GM11168 (cell line): ENCODE results near the gene ZNF385B.

Source experiments
- in situ Hi-C: fragments of 300-500 bp; cut with MboI; formaldehyde crosslinking; loops from one replicate; pipeline ENCODE4 v1.12.0; 2022; ENCODE audit warnings: low sequenced_read_pairs; ENCODE audit not compliant: unreplicated experiment

Gene ZNF385B

DNA sequence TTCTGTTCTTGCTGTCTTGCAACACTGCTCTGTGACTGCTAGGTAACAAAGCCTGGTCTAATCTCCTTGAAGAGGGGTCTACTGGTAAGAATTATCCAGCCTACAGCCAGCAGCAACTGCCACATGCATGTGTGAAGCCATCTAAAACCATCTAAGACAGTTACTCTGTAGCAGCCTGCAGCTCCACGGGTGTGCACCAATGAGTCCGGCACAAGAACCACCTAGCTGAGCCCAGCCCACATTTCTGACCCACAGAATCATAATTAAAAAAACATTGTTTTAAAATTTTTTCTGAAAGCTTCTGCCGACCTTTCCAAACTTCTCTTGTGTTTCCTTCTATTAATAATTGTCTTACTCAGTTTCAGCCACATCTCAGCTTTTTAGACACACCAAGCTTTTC is 102.8 kb downstream of the ZNF385B start:
- in situ Hi-C loops, result no loop called here

- in situ Hi-C loops, result no loop called here
Measured at GRCh38 chr2:179751163-179751809, 110.1 kb downstream of the ZNF385B start.

GRCh38 chr2:179749210-179749609 is 112.2 kb downstream of the ZNF385B start:
- in situ Hi-C loops, result no loop called here

DNA sequence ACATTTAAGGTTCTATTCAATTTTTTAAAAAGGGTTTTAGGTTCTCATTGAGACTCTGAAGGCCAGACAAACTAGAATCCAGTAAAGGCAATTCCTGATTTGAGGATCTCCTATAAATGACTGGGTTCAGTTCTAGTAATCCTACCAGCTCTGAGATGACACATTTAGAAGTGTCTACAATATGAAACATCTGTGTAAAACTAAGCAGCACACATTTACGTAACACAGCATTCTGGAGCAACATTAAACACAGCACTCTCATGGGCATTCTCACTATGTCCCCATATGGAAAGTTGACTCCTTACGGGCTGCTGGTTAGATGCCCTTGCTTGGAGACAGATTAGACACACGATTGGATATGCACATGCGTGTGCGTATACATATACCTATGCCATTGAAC is 114.4 kb downstream of the ZNF385B start:
- in situ Hi-C loops, result no loop called here

GRCh38 chr2:179745635-179746256 is 115.7 kb downstream of the ZNF385B start:
- in situ Hi-C loops, result no loop called here

GRCh38 chr2:179744401-179744800 is 117.0 kb downstream of the ZNF385B start:
- in situ Hi-C loops, result no loop called here

- in situ Hi-C loops, result no loop called here
Measured at GRCh38 chr2:179741317-179741716, 120.1 kb downstream of the ZNF385B start.

DNA sequence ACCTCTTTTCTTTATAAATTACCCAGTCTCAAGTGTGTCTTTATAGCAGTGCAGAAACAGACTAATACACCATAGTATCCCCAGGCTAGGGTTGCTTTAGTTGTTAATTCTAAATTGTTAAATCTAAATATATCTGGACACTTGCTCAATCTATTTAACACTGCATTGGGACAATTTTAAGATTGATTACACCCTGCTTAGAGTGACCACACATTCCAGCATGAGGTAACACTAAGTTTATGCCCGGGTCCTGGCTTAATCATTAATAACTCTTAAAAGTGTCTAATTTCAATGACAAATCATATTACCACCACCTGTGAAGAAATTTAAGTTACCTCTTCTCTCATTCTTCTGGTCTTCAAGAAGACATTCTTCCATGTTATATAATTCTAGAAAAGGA is 131.4 kb downstream of the ZNF385B start:
- in situ Hi-C loops, result loop anchor here (10.0 kb wide), 1 partner anchor 315 kb away; no protein-coding TSS in a partner anchor

GRCh38 chr2:179726461-179727180 is 134.8 kb downstream of the ZNF385B start:
- in situ Hi-C loops, result no loop called here

GRCh38 chr2:179724403-179724802 is 137.0 kb downstream of the ZNF385B start:
- in situ Hi-C loops, result no loop called here

- in situ Hi-C loops, result no loop called here
Measured at GRCh38 chr2:179720173-179720772, 141.1 kb downstream of the ZNF385B start.

- in situ Hi-C loops, result no loop called here
Measured at GRCh38 chr2:179715871-179716270, 145.5 kb downstream of the ZNF385B start.

GRCh38 chr2:179715196-179715595 is 146.2 kb downstream of the ZNF385B start:
- in situ Hi-C loops, result no loop called here

DNA sequence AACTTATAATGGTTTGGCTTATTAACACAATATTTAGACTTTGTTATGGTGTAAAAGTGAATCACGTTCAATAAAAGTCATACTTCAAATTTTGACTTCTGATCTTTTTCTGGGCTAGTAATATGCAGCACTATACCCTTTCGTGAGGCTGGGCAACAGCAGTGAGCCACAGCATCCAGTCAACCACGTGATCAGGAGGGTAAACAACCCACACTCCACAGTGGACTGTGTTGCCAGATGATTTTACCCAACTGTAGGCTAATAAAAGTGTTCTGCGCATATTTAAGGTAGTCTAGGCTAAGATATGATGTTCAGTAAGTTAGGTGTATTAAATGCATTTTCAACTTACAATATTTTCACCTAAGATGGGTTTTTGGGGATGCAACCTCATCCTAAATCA is 148.6 kb downstream of the ZNF385B start:
- in situ Hi-C loops, result no loop called here

GRCh38 chr2:179711375-179711774 is 150.0 kb downstream of the ZNF385B start:
- in situ Hi-C loops, result no loop called here

DNA sequence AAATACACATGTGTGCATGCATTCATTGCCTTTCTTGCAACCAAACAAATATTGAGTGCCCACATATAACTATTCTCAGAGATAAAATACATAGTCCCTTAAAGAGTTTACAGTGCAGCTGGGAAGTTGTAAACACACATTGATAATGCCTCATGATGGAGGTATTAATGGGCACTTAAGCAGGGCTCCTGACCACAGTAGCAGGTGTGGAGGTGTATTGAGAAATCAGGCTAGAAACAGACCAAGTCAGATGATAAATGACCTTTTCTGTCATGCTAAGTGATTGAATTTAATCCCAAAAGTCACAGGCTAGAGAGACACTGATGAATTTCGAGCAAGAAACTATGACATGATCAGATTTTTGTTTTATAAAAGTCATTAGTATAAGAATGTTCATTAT is 157.7 kb downstream of the ZNF385B start:
- in situ Hi-C loops, result no loop called here

DNA sequence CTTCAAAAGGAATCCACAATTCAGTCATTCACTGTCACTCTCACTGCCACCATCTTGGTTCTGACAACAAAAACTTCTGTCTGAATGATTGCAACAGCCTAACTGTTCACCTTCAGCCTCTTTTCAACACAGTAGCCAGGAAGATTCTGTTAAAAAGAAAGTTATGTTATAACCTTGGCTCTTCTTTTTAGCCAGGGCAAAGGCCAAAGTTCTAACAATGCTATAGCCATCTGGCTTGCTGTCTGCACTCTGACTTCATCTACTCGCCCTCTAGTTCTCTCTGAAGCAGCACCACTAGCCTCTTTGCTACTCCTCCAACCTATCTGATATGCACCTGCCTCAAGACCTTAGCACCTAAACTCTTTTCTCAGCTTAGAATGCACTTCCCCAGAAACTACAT is 158.5 kb downstream of the ZNF385B start:
- in situ Hi-C loops, result no loop called here

DNA sequence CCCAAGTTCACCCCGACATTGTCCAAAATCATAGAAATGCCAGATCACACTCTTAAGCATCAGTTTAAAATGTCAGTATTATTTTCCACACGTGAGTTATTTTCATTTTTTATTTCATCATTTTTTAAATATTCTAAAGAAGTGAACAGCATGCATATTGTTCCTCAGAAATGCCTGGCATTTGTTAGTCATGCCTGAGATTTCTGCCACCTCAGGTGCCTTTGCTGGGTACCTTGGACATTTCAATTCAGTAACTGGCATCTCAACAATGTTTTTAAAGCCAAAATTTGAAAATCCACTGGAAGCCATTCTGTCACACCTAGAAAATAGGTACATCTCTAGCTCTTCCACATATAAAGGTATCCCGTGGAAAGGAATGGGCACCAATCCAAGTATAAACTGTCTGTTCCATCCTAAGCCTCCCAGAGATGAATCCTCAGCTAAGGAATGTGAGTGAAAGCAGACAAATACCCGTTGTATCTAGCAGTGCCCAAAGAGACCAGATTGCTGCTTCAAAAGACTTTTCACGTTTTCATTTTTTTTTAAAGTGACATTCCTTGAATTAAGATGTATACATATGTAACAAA is 159.8 kb downstream of the ZNF385B start:
- in situ Hi-C loops, result no loop called here

DNA sequence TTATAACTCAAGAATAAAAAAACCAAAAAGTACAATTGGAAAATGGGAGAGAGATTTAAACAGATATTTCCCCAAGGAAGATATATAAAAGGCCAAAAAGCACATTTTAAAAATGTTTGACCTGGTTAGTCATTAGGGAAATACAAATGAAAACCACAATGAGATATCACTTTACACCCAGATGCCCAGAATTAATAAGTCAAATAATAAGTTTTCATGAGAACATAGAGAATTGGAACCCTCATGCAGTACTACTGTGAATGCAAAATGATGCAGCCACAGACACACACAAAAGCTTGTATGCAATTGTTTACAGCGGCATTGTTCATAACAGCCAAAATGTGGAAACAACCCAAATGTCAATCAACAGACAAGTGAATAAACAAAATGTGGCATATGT is 165.9 kb downstream of the ZNF385B start:
- in situ Hi-C loops, result no loop called here

GRCh38 chr2:179694963-179695362 is 166.4 kb downstream of the ZNF385B start:
- in situ Hi-C loops, result no loop called here

GRCh38 chr2:179692610-179693009 is 168.8 kb downstream of the ZNF385B start:
- in situ Hi-C loops, result no loop called here
